ENCODE results near the gene NUP98. TPM values are rescaled to one million over a fixed set of nuclear protein-coding genes. Genes with fewer than 3 reads are reported as not detected.

Gene NUP98
- total and polyA plus RNA-seq, 2 of the 13 experiments (the other 11 are each of a cell fraction or from before 2014, with no cell fraction given): 76.6 to 85.3 TPM

GRCh38 chr11:3797329-3798090, at the start of gene NUP98 (continued):
- TF ChIP-seq ZMAT3 (CRISPR knock-in tag; conservative IDR thresholded peaks at IDR 0.05): peak; percentile 89
- TF ChIP-seq KMT2B (CRISPR knock-in tag; IDR thresholded peaks at IDR 0.05): peak; percentile 84
- 0 out of 2 replicates have a peak, but pooled peaks have one; percentile 57 for TF ChIP-seq SATB2 (CRISPR knock-in tag; IDR thresholded peaks at IDR 0.05)
- peak; percentile 10 for TF ChIP-seq NFKB2 (CRISPR knock-in tag; IDR thresholded peaks at IDR 0.05; ENCODE audit: borderline replicate concordance)
- TF ChIP-seq RNF2 (conservative IDR thresholded peaks at IDR 0.05; ENCODE audit: low read depth): no peak; the same call in none of the 2 replicates
- peak; percentile 57 for TF ChIP-seq MEF2D (CRISPR knock-in tag; IDR thresholded peaks at IDR 0.05)
- no peak for TF ChIP-seq ZNF737 (CRISPR knock-in tag; IDR thresholded peaks at IDR 0.05; ENCODE audit: borderline replicate concordance)
- peak; percentile 84 for TF ChIP-seq BCL3 (CRISPR knock-in tag; IDR thresholded peaks at IDR 0.05)
- peak; percentile 60; the same call in 1 of the 2 replicates for TF ChIP-seq ZNF570 (CRISPR knock-in tag; IDR thresholded peaks at IDR 0.05; ENCODE audit: borderline replicate concordance)
- no peak for TF ChIP-seq ATF6 (CRISPR knock-in tag; conservative IDR thresholded peaks at IDR 0.05)
- peak; percentile 41; the same call in 1 of the 2 replicates for TF ChIP-seq HDAC1 (CRISPR knock-in tag; IDR thresholded peaks at IDR 0.05)
- peak; percentile 70; the same call in 1 of the 2 replicates for TF ChIP-seq NFE2L1 (CRISPR knock-in tag; IDR thresholded peaks at IDR 0.05; ENCODE audit: borderline replicate concordance)
- peak; percentile 82 for TF ChIP-seq ZNF274 (CRISPR knock-in tag; IDR thresholded peaks at IDR 0.05)
- peak; percentile 53 for TF ChIP-seq ZNF142 (CRISPR knock-in tag; IDR thresholded peaks at IDR 0.05)
- TF ChIP-seq POLR2G (IDR thresholded peaks at IDR 0.05; ENCODE audit: low read depth, low read length): peak; percentile 95
- TF ChIP-seq ZNF761 (CRISPR knock-in tag; conservative IDR thresholded peaks at IDR 0.05): peak; percentile 74; the same call in 1 of the 2 replicates
- TF ChIP-seq ZSCAN21 (CRISPR knock-in tag; IDR thresholded peaks at IDR 0.05; ENCODE audit: borderline replicate concordance): peak; percentile 85; the same call in 1 of the 2 replicates
- peak; percentile 26; the same call in 1 of the 2 replicates for TF ChIP-seq SIN3B (IDR thresholded peaks at IDR 0.05; ENCODE audit: low read length)
- 0 out of 2 replicates have a peak, but pooled peaks have one; percentile 62 for TF ChIP-seq ZNF746 (CRISPR knock-in tag; IDR thresholded peaks at IDR 0.05)
